NCI-H1092 treated with DMSO at 0.1 percent for 48 hours (cell line): Measurements from ENCODE around the gene POLD3.
"Not testable (repeated sequence)": the region's sequence is repeated elsewhere in the genome, so short reads cannot be mapped to it uniquely, and the experiment has no call there.

Experiments
- DNase-seq: peaks from one replicate; lab custom pipeline; 2025; lab: John Stamatoyannopoulos, UW

The POLD3 gene

GRCh38 chr11:74636630-74637184, 44.3 kb downstream of the POLD3 start:
- no peak for DNase-seq

- DNase-seq = no peak
These were observed 45.3 kb downstream of the POLD3 start for GRCh38 chr11:74637700-74638099.

GRCh38 chr11:74638869-74639268, 46.5 kb downstream of the POLD3 start:
- DNase-seq = no peak

- no peak for DNase-seq
These were observed 47.2 kb downstream of the POLD3 start for GRCh38 chr11:74639533-74639932.

- peak; percentile 23 for DNase-seq
These were observed 48.9 kb downstream of the POLD3 start for GRCh38 chr11:74641289-74641688.

GRCh38 chr11:74641905-74642304, 49.5 kb downstream of the POLD3 start:
- DNase-seq = no peak

GRCh38 chr11:74642912-74643311, 50.5 kb downstream of the POLD3 start:
- DNase-seq = no peak

GRCh38 chr11:74644081-74644480, 51.7 kb downstream of the POLD3 start:
- DNase-seq = no peak

- DNase-seq = no peak
These were observed 53.8 kb downstream of the POLD3 start for GRCh38 chr11:74646215-74646614.

- no peak for DNase-seq
These were observed 54.6 kb downstream of the POLD3 start for GRCh38 chr11:74646954-74647353.

- DNase-seq = no peak
These were observed 55.0 kb downstream of the POLD3 start for GRCh38 chr11:74647404-74647803.

GRCh38 chr11:74647831-74648230, 55.4 kb downstream of the POLD3 start:
- no peak for DNase-seq

GRCh38 chr11:74648894-74649293, 56.5 kb downstream of the POLD3 start:
- DNase-seq = no peak

GRCh38 chr11:74650498-74650897, 58.1 kb downstream of the POLD3 start:
- DNase-seq = peak; percentile 30

- no peak for DNase-seq
These were observed 62.6 kb downstream of the POLD3 start for GRCh38 chr11:74654976-74655375.

- not testable (repeated sequence) for DNase-seq
These were observed 66.7 kb downstream of the POLD3 start for GRCh38 chr11:74659124-74659523.

- no peak for DNase-seq
These were observed 70.2 kb downstream of the POLD3 start for GRCh38 chr11:74662487-74663103.

GRCh38 chr11:74663315-74663714, 70.9 kb downstream of the POLD3 start:
- DNase-seq = no peak

- no peak for DNase-seq
These were observed 77.1 kb downstream of the POLD3 start for GRCh38 chr11:74669211-74670160.

- no peak for DNase-seq
These were observed 77.8 kb downstream of the POLD3 start for GRCh38 chr11:74670171-74670570.

GRCh38 chr11:74671520-74672196, 79.3 kb downstream of the POLD3 start:
- DNase-seq = no peak

GRCh38 chr11:74672332-74672955, 80.1 kb downstream of the POLD3 start:
- no peak for DNase-seq
